GM21515 (cell line): ENCODE results near the gene LORICRIN.

ENCODE experiments used
- ATAC-seq: cut with Tn5 transposase; IDR thresholded peaks from one replicate; pipeline ENCODE4 v1.9.1; 2021; ENCODE audit not compliant: unreplicated experiment

The LORICRIN gene

GRCh38 chr1:153293851-153294250 lies 34.4 kb downstream of the LORICRIN start:
- no peak for ATAC-seq

GRCh38 chr1:153302308-153302707 lies 42.8 kb downstream of the LORICRIN start:
- no peak for ATAC-seq

GRCh38 chr1:153305682-153306081 lies 46.2 kb downstream of the LORICRIN start:
- ATAC-seq: no peak

DNA sequence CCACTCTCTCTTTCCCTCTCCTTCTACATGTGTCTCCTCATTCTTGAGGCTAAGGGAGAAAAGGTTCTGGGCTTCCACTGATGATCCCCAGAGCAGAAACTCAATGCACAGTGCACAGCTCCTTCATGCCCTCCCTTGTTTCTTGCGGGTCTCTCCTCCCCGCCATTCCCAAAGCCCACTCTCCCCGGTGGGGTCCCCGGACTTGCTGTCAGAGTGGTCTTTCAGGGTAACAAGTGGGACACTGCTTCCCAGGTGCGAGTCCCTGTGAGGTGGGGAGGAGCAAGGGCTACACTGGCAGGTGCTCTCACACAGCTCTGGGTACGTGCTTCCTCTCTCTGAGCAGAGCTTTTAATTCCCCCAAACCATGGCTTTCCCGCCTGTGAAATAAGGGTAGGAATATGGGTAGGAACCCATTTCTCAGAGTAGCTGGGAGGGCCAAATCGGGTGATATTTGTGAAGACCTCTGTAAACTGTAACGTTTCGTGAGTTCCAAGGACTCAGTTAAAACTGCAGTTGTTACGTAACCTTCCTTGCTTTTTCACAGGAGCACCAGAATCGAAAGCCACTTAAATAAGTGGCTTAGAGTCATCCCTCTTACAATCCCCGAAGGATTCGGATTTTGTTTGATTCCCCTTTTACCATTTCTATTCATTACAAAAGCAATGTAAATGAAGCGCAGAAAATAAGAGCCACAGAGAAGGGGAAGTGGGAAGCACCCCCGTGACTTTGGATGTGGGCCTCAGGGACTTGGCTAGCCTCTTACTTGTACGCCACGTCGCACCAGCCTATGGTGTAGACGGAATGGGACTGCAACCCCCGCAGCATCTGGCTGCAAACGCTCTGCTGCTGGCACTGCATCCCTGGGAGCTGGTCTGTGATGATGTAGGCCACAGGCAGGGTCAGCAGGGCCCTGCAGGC lies 47.1 kb downstream of the LORICRIN start:
- ATAC-seq: no peak

GRCh38 chr1:153307221-153307600 lies 47.7 kb downstream of the LORICRIN start:
- no peak for ATAC-seq

GRCh38 chr1:153308540-153308939 lies 49.1 kb downstream of the LORICRIN start:
- ATAC-seq: no peak

GRCh38 chr1:153309441-153309840 lies 50.0 kb downstream of the LORICRIN start:
- no peak for ATAC-seq

DNA sequence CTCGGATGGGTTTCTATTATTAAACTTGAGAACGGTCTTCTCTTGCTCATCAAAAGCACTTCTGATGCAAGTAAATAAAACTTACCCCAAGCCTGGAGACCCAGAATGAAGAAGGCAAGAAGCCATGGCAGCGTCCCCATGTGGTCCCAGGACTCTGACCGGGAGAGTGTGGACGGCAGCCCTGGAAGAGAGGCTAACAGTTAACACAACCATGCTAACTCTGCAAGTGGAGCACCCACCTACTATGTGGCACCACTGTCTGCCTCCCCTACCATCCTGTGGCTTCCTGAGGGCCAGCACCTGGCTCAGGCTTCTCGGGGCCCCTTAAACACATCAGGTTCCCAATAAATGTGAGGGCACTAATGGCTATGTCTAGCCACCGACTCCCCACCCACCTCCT lies 51.0 kb downstream of the LORICRIN start:
- ATAC-seq: no peak
